Retinal pigment epithelial cell (primary cell): Measurements from ENCODE around the gene BLID.

Experiments used
- DNase-seq: peaks from one replicate; pipeline ENCODE4 v3.0.0-alpha.2; 2010; ENCODE audit warnings: low read depth
- H3K4me3 ChIP-seq: 2 replicates; pipeline ENCODE4 v1.5.1; 2011; ENCODE audit warnings: mild to moderate bottlenecking, low read length, control low read depth, moderate library complexity
- CTCF ChIP-seq: conservative IDR thresholded peaks from 2 replicates; pipeline ENCODE4 v1.5.1; 2011; ENCODE audit warnings: low read depth, low read length, control low read depth, inconsistent platforms

BLID gene

GRCh38 chr11:122150216-122151124 is 34.5 kb upstream of the BLID start:
- no peak for TF ChIP-seq CTCF

GRCh38 chr11:122149202-122149601 is 33.2 kb upstream of the BLID start:
- no peak for DNase-seq
- no peak overlapping the region for H3K4me3 ChIP-seq
- TF ChIP-seq CTCF, result no peak

More at GRCh38 chr11:122150216-122151124, 34.5 kb upstream of the BLID start:
- H3K4me3 ChIP-seq, result no peak overlapping the region
- DNase-seq, result no peak

DNA sequence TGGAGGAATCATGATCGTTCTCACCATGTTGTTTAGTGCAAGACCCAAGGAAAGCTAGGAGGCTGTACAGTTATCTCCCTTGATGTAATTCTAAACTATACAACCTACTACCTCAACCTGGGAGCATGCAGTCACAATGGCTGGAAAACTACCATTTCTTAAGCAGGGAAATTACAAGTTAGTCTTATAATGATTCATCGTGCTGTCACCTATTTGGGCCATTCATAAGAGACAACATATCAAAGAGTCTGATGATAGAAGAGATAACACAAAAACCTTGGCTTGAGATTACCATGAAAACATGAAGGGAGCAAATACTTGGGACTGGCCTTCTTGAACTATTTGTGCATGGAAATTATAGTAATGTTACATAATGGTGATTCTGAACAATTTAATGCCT is 30.5 kb upstream of the BLID start:
- TF ChIP-seq CTCF, result no peak
- DNase-seq, result no peak
- H3K4me3 ChIP-seq, result no peak overlapping the region

DNA sequence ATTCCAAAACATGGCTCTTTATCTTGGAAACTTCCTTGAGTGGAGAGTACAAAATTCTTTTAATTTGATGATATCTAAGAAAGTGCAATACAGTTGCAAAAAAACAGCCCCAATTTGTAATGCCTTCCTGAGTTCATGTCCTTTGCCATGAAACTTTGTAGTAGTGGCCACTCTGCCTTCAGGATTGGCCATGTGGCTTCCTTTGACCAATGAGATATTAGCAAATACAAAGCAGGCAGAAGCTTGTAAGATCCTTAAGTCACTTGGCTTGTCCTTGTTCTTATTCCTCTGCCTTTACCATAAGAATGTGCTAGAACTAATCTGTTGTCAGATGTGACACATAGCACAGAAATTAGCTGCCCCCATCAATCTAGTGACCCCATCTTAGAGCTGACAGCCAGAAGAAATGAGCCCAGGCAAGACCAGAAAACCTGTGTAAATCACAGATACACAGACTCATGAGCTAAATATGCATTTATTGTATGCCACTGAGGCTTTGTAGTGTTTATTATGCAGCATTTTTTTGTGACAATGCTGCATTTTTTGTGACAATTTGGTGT is 29.8 kb upstream of the BLID start:
- no peak overlapping the region for H3K4me3 ChIP-seq
- no peak for TF ChIP-seq CTCF
- no peak for DNase-seq

- no peak for TF ChIP-seq CTCF
- no peak overlapping the region for H3K4me3 ChIP-seq
- no peak for DNase-seq
Observed at GRCh38 chr11:122144752-122145151, 28.7 kb upstream of the BLID start.

DNA sequence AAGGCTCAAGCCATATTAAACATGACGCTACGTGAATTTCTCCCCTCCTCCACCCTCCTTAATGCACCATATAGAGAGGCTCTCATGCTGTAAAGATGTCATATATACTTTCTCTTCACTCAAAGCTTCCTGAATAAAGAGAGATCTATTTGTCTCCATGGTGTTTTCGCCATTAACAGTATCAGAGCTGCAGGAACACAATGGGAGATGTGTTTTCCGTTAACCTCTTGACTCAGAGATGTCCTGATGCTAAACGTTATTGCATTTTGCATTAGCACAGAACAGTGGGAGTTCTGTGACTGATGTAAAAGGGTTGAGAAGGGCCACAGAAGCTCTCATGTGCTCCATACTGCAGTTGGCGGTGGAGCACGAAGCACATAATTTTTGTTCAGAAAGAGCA is 25.7 kb upstream of the BLID start:
- no peak overlapping the region for H3K4me3 ChIP-seq
- TF ChIP-seq CTCF, result no peak
- DNase-seq, result no peak

- DNase-seq, result peak; percentile 21
- no peak for TF ChIP-seq CTCF
- no peak overlapping the region for H3K4me3 ChIP-seq
Observed at GRCh38 chr11:122140500-122140899, 24.5 kb upstream of the BLID start.
